ENCODE results near the gene IPP.

- TF ChIP-seq ZNF391 (tag by site-specific recombination; IDR thresholded peaks at IDR 0.05; ENCODE audit: borderline replicate concordance, low read depth) (no peak), MEIS1 (CRISPR knock-in tag; IDR thresholded peaks at IDR 0.05; ENCODE audit: borderline replicate concordance) (no peak), PBX3 (CRISPR knock-in tag; IDR thresholded peaks at IDR 0.05) (no peak), REST (tag by site-specific recombination; IDR thresholded peaks at IDR 0.05) (no peak), ZNF549 (tag by site-specific recombination; IDR thresholded peaks at IDR 0.05) (no peak)
Measured at GRCh38 chr1:45667321-45668111, 82.9 kb downstream of the IPP start.

Data from HEK293 (cell line).